Muscle of arm (tissue), 12 donors: Measurements from ENCODE around the gene D2HGDH. TPM values are rescaled to one million over a fixed set of nuclear protein-coding genes. Genes with fewer than 3 reads are reported as not detected.
"Not testable (repeated sequence)": the region's sequence is repeated elsewhere in the genome, so short reads cannot be mapped to it uniquely, and the experiment has no call there.

Experiments used
- DNase-seq: peaks from one replicate; pipeline ENCODE4 v3.0.0-alpha.2; 2013
- polyA plus RNA-seq, 12 donors: library from polyadenylated mRNA; unstranded; fragments of 120-200 nt; gene quantifications; one replicate each; pipeline ENCODE4 v1.2.1, GENCODE V29; 2013; ENCODE audit not compliant: insufficient read length in 12 of 12

D2HGDH gene
- polyA plus RNA-seq, 12 donors: 14.2 to 34.5 (median 19.8) TPM; not detected in 1

GRCh38 chr2:241791385-241791784, 57.0 kb downstream of the D2HGDH start:
- DNase-seq: not testable (repeated sequence)

GRCh38 chr2:241793385-241793784, 59.0 kb downstream of the D2HGDH start:
- DNase-seq: no peak

GRCh38 chr2:241794250-241794823, 59.9 kb downstream of the D2HGDH start:
- DNase-seq: no peak

GRCh38 chr2:241795021-241795999, 60.9 kb downstream of the D2HGDH start:
- no peak for DNase-seq

- DNase-seq: no peak
Measured at GRCh38 chr2:241796209-241796608, 61.8 kb downstream of the D2HGDH start.

- DNase-seq: no peak
Measured at GRCh38 chr2:241796610-241797138, 62.2 kb downstream of the D2HGDH start.

GRCh38 chr2:241797441-241798080, 63.1 kb downstream of the D2HGDH start:
- no peak for DNase-seq

GRCh38 chr2:241798081-241798630, 63.7 kb downstream of the D2HGDH start:
- no peak for DNase-seq

- DNase-seq: no peak
Measured at GRCh38 chr2:241798631-241799521, 64.4 kb downstream of the D2HGDH start.

GRCh38 chr2:241799522-241800197, 65.2 kb downstream of the D2HGDH start:
- no peak for DNase-seq

- not testable (repeated sequence) for DNase-seq
Measured at GRCh38 chr2:241800198-241800903, 65.9 kb downstream of the D2HGDH start.

- DNase-seq: no peak
Measured at GRCh38 chr2:241801611-241802420, 67.4 kb downstream of the D2HGDH start.

GRCh38 chr2:241802421-241803318, 68.2 kb downstream of the D2HGDH start:
- no peak for DNase-seq

- DNase-seq: peak; percentile 49
Measured at GRCh38 chr2:241803387-241804325, 69.2 kb downstream of the D2HGDH start.

- DNase-seq: no peak
Measured at GRCh38 chr2:241804326-241805229, 70.1 kb downstream of the D2HGDH start.
